NCI-H1930 (cell line): ENCODE data around the gene PNMA8A.

Source experiments
- DNase-seq, 2 experiments: peaks; one replicate each; lab custom pipeline; 2025; lab: John Stamatoyannopoulos, UW

The PNMA8A gene

DNA sequence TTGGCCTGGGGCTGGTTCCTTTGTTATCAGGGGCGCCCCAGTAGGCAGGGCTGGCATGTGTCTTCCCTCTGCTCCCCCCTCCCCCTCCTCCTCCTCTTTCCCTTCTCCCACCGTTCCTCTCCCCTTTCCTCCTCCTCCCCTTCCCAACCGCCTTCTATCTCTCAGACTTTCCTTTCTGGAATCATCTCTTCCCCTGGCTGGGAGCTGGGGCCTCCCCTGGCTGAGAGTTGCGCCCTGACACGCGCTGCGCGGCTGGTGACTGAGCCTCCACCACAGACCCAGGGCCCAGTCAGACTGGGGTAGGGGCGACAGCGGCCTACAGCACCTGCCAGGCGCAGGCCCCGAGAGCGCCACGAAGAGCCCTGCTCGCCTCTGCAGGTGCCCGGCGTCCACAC is 21.5 kb upstream of the PNMA8A start:
- no peak for DNase-seq

DNA sequence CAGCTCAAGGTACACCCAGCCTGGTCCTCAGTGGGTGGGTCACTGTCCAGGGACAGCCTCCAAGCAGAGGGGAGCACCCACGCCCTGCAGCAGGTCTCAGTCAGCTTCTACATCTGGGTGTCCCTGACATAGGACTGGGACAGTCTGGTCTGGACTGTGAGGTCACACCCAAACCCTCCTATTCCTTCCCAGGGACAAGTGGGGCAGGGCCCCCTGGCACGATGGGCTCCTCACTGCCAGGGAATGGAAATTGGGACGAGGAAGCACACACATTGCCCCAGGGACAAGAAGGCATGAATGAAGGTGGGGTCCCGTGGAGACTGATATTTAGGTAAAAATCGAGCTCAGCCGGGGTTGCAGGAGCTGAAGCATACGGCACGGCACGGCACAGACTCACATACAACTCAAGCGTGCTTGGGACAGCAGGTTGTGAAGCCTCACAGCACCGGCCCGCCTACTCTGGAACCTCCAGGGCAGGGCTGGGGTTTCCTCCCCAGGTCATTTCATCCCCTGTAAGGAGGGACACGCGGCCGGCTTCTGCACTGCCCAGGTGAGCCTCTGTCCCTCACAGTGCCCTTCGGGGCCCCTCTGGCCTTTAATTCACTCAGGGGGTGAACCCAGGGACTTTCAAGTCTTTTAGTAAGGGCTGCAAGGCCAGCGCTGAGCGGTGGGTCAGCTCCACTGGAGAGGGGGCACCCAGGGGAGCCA is 20.8 kb upstream of the PNMA8A start:
- DNase-seq: no peak

DNA sequence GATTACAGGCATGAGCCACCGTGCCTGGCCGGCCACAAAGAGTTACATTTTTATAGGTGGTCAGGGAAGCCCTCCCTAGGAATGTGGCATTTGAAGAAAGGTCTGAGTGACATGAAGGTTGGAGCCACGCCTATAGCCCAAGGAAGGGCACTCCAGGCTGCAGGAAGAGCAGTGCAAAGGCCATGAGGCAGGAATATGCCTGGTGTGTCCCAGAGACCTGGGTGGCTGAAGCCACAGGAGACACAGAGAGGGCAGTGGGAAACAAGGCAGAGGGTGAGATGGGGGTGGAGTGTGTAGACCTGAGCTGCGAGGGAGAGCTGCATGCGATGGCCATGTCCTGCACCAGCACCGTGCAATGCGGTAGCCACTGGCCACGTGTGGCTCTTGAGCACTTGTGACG is 19.4 kb upstream of the PNMA8A start:
- no peak for DNase-seq

DNA sequence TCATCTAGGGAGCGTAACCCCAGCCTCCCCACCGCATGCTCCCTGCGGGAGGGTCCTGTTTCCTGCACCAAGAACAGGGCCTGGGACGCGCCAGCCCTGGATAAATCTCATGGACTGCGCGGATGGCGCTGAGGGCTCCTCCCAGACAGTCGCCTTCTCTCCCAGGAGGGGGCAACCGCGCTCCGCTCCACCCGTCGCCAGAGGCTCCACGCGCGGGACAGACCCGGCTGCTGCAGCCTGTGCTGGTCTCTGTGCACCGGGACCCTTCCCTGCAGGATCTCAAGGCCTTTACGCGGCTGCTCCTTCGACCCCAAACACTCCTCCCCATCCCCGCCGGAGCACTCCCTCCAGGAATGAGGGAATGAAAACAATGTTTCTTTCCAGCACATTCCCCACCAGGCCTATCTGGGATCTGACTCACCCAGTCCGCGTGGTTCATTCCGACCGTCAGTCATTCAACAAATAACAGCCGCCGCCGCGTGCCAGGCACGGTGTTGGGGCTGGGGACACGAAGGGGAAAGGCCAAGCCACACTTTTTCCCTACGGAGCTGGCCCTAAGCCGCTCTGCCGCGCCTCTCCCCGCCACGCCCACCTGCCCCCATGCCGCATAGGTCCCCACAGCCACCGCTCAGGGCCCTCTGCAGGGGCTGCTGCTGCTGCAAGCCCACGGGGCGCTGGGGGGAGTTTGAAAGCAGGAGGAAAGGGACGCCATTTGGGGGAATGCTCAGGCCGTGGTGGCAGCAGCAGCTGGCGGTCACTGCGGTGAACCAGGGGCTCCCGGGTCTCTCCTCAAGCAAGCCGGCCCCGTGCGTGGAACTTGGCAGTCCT is 18.3 kb upstream of the PNMA8A start:
- DNase-seq: no peak

DNA sequence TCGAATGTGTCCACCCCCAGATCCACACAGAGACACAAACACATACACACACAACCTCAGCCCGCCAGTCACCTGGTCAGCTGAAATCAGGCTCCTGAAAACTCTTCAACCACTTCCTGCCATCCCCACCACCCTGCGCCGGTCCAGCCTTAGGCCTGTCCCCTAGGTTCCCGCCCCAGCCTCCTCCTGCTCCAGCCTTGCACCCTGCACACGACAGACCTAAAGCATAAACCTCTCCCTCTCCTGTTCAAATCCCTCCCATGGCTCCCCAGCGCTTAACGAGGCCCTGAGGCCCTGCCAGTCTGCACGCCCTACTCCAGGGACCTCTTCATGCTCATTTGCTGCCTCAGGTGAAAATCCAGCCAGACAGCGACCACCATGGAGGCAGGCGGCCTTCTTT is 17.2 kb upstream of the PNMA8A start:
- DNase-seq: no peak

DNA sequence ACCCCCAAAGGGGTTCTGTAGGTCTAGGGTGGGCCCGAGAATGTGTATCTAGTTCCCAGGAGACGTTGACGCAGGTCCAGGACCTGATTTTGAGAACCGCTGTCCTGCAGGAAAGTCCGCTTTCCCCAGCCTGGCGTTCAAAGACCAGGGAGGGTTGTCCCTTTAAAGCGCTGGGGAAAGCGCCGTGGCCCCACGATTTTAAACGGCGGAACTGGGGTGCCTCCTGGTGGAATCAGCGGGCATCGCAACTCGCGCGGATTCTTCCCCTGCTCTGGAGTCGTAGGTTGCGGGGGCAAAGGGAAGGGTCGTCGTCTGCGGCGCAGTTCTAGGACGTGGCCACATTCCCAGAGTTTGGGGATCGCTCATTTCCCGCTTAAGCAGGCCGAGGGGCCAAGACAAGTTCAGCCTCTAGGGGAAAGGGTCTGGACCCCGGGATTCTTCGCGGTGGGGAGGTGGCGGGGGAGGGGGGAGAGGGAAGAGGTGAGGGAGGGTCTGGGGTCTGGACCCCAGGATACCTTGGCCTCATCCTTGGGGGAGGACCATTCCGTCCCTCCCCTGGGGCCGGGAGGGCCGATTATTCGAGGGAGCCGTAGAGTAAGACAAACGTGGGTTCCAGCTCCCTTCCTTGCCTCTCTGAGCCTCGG is 16.6 kb upstream of the PNMA8A start:
- DNase-seq: peak; percentile 59 to 83

DNA sequence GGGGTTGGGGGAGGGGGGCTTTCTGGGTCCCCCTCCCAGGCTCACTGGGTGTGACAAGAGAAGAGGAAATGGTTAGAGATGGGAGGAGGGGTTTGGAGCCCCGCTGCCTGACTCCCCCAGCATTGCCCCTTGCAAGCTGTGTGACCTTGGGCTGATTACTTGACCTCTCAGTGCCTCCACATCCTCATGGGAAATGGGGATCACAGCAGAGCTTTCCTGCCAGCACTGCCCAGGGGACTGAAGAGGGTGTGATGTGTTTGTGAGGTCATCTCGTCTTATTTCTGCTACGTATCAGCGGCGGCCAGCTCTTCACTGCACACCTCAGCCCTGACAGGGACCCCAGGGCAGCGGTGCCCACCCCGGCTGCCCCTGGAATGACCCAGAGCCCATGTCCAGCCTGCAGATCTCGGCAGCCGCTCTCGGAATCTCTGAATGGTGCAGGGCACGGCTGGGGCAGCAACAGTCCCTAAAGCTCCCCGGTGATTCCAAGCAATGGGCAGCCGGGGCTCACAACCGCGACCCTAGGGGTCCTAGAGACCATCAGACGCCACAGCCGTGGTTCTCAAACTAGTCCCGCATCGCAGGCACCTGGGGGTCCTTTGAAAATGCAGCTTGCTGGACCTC is 15.9 kb upstream of the PNMA8A start:
- no peak for DNase-seq

DNA sequence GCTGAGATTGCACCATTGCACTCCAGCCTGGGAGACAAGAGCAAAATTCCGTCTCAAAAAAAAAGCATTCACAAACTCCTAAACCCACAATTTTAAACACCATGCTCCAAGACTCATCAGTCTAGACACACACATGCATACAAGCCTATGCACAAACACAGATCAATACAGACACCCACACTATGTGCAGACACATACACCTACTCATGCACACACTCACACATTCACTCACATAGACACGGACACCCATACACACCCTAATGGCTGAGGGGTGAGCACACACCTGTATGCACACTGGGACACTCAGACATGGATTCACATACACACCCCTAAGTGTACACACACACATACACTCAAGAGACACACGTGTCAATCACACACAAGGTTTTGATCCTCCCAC is 15.0 kb upstream of the PNMA8A start:
- no peak for DNase-seq

DNA sequence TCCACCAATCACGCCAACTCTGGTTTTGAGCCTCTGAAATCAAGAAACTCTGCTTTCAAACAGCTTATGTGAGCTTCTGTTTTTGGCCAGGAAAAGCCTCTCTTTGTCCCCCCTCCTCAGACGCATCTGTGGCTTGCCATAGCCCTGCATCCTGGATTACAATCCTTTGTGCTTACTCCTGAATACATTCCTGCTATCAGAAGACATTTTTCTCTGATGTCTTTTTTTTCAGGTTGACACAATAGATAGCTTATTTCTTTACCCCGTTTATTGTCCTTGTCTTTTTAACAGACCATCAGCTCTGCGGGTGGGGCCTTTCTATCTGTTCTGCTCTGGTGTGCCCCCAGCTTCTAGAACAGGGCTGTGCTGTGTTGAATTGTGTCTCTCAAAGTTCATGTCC is 13.3 kb upstream of the PNMA8A start:
- DNase-seq: no peak

DNA sequence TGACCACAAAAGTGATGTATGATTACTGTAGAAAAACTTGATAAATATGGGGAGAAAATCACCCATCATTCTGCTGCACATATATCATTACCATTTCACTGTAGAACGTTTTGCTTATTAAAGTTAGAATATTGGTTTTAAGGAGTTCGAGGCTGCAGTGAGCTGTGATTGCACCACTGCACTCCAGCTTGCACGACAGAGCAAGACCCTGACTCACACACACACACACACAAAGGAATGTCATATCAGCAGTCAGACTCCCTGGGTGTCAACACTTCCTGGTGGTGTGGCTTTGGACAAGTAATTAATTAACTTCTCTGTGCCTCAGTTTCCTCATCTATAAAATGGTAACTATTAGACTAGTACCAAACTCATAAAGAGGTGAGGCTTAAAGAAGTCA is 11.3 kb upstream of the PNMA8A start:
- no peak for DNase-seq

DNA sequence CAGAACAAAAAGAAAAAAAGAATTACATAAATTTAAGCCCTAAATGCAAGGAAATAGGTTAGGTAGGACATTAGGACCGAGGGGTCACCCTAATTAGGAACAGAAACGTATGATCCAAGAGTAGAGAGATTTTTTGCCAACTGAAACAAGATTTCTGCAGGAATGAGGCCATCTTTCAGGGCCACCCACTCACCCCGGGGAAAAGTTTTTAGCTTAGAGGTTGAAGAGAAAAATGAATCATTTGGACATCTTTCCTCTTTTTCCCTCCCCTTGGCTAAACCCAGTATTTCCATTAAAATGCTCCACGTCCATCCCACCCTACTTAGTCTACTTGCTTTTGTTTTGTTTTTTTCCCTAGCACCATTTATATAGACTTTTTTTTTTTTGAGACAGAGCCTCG is 10.6 kb upstream of the PNMA8A start:
- no peak for DNase-seq

DNA sequence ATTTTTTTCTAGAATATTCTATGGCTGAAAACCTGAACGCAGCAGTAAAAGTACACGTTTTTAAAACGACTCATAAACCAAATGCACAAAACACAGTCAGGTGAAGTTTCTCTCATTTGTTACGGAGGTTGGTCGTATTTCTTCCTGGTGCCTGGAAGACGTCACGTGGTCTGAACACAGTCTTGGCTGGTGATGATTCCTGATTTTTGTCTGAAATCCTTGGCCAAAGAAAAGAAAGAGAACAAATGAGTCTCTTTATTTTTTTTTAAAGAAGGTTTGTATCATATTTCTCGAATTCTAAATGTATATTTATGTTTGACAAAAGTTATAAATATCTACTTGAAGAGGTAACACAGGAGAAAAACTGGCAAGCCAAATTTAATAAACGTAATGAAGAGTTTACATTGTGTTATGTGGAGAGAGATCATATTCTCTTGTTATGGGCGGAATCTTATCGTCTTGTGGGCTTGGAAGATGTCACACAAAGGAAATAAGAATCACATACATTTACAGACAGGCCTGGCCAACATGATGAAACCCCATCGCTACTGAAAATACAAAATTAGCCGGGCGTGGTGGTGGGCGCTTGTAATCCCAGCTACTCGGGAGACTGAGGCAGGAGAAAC is 10.0 kb upstream of the PNMA8A start:
- DNase-seq: no peak

DNA sequence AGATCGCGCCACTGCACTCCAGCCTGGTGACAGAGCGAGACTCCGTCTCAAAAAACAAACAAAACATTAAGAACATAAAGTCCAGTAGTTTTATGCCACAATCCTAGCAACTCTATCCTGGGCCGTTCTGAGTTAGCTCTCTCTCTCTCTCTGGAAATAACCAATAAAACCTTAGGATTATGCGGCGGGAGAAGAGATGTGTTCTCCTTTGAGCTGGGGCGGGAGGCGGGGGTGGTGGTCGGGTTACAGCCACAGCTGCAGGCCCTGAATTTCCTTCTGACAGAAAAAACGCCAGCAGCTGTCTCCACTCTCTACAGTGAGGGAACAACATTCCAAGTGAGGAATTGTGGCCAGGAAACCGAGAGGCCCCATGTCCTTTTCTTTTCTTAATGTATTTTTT is 9.1 kb upstream of the PNMA8A start:
- DNase-seq: no peak

DNA sequence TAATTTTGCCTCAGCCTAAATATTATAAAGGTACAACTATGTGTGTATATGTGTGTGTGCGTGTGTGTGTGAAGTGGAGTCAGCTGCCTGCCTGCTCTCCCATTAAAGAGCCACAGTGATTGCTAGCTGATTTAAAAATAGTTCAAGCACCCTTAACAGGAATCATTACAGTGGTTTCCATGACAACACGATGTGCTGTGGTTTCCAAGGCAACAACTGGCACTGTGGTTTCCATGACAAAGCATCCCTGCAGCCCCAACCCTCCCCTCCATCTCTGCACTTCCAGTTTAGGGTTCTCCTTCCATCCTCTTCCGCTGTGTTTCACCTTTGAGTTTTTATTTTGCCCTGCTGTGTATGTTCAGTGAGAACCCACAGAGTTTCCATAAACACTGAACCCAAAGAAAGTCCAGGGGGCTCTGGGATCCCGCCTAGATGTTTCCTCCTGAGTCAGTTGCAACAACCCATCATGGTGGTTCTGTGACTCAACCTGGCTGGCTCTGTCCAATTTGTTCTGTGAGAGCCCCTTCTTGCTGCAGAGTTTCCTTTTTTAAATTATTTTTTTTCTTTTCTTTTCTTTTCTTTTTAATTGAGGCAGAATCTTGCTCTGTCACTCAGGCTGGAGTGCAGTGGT is 7.1 kb upstream of the PNMA8A start:
- no peak for DNase-seq

DNA sequence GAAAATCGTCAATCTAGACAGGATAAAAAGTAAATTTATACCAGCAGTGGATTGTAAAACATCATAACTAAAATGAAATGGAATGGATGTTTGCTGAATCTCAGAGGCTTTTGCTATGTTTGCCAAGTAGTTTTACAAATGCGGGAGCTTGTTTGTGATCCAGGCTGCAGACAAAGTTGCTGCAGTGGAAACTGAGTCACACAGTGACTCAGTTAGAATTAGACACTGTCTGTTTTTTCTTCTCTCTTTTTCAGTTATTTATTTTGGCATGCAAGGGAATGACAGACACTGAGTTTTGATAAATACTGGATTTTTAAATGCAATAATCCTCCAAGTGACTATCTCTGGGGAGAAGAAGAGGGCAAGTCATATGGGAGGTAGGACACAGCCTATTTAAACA is 4.6 kb upstream of the PNMA8A start:
- no peak for DNase-seq

DNA sequence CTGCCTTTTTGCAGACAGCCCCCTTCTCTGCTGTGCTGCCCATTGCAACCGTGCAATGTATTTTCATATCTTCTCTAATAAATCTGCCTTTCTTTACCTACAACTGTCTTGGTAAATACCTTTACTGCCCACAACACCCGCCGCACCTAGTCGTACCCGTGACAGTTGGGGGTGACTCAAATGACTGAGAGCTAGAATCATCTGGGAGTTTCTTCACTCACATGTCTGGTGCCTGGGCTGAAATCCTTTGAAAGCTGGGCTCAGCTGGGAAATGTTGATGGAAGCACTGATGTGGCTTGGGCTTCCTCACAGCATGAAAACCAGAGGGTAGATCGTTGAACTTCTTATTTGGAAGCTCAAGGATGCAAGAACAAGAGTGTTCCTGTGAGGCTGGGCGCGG is 2.8 kb upstream of the PNMA8A start:
- no peak for DNase-seq

DNA sequence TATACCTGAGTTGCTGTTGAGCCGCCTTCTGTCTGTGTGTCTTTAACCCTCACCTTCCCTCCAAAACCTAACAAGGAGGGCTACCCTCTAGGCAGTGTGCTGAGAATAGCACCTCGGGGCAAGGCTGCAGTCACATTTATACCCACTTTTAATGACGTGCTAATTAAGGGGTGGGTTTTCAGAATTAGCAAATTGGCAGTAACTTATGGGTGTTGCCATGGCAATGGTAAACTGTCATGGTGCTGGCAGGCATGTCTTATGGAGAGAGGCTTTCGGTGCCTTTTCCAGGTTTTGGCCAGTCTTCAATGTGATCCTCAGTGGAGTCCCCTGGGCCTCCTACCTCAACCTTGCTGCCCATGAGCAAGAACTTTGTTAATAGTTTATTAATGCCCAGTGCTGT is 1.2 kb upstream of the PNMA8A start:
- no peak for DNase-seq

DNA sequence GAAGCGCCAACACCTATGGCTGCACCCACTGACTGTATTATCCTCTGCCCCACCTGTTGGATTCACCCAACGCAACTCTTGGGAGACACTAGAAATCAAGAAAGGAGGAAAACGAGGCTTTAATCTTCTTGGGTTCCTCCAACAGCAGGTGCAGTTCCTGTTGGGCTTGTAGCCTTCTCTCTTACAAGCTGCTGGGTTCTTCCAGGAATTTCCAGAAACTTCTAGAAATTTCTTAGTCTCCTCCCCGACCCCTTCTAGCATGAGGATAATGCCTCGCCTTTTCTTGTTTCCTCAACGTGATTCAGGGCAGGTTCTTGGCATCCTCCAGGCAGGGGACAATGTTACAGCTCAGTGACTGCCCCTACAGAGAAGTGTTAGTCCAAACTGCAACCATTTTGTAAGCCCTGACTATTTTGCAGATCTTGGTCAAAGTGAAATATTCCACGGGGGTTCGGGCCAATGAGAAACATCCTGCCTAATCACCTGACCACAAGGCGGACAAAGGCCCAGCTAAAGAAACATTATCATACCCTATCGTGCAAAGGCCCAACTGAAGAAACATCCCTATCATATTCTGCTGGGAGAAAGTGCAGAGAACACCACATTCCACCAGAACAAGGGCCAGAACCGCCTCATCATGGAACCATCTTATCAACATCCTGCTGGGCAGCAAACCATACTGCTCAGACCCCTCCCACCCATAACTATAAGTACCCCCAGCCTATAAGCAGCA is 614 bp upstream of the PNMA8A start:
- DNase-seq: peak in 1 of 2 experiments; percentile 58

DNA sequence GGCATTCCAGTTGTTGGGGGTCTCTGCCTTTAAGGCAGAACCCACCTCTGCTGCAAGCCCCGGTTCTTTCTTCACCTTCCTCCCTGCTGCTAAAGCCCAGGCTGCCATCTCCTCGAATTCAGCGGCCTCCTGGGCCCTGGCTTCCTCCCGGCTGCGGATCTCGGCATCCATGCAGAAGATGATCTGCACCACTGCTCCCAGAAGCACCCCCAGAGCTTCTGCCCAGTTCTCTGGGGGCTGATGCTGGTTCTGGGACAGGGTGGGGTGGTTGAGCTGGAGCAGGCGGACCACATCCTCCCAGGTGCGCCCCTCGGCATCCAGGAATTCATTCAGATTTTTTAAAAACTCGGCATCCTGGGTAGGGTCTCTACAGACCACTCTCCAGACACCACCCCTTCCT is 987 bp downstream of the PNMA8A start:
- no peak for DNase-seq

DNA sequence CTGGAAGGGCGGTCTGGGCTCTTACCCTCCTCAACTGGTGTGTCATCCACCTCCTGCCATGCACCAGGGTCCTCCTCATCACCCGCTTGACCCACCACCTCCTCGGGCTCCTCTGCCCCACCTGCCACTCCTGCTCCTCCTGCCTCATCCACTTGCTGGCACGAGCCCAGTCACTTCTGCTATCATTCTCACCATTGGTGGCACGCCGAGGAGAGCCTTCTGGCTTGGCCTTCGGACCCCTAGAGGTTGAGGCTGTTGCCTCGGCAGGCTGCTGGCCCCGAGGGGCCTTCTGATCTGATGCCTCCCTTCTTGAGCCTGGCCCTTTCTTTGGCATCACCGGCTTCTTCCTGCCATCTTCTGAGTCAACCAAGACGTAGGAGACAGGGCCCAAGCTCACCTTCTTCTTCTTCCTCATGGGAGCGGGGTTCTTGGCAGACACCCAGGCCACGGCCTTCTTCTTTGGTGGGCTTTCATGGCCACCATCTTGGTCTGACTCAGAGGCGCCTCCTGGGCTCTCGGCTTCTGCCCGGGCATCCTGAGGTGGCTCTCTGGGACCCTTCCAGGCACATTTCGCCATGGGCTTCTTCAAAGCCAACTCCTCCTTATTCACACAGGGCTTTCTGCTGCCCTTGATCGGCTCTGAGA is 1.7 kb downstream of the PNMA8A start:
- DNase-seq: no peak
